ENCODE results near the gene ATP6V1F.
"Not testable (repeated sequence)": the region's sequence is repeated elsewhere in the genome, so short reads cannot be mapped to it uniquely, and the experiment has no call there.

Gene ATP6V1F

DNA sequence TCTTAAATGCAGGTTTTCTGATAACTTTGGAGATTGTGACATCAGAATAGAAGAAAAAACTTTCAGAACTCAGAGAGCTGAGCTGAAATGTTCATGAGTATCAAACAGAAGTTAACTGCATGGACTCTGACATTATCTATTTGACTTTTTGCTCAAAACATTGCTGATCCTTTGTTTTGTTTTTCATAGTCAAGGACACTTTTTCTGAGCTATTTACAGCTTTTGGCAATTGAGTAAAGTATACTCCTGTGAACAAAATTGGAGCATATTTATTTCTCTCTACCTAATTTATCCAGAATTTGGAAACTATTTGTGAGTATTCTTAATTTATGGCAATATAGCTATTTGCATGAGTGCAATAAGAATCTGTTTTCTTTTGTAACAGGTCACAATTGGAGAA lies 36.7 kb downstream of the ATP6V1F start:
- no peak for DNase-seq (ENCODE audit: low read depth in 2 of 3, low spot score in 1 of 3)

DNA sequence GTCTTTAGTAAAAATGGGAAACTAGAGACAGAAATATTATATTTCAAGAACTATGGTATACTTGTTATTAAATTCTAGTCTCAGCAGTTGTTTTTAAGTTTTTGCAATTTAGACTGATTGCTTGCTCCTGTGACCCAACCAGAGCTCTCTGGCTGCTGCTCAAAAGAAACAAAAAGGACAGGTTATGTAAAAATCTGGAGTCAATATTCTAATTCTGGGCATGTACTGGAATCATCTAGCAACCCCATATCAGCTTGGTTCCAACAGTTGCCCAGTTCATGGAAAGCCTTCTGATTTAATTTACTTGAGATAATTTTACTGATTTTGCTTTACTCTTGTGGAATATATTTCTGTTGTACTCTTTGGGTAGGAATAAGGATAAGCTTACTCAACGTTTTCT lies 37.6 kb downstream of the ATP6V1F start:
- no peak for DNase-seq (ENCODE audit: low read depth in 2 of 3, low spot score in 1 of 3)

DNA sequence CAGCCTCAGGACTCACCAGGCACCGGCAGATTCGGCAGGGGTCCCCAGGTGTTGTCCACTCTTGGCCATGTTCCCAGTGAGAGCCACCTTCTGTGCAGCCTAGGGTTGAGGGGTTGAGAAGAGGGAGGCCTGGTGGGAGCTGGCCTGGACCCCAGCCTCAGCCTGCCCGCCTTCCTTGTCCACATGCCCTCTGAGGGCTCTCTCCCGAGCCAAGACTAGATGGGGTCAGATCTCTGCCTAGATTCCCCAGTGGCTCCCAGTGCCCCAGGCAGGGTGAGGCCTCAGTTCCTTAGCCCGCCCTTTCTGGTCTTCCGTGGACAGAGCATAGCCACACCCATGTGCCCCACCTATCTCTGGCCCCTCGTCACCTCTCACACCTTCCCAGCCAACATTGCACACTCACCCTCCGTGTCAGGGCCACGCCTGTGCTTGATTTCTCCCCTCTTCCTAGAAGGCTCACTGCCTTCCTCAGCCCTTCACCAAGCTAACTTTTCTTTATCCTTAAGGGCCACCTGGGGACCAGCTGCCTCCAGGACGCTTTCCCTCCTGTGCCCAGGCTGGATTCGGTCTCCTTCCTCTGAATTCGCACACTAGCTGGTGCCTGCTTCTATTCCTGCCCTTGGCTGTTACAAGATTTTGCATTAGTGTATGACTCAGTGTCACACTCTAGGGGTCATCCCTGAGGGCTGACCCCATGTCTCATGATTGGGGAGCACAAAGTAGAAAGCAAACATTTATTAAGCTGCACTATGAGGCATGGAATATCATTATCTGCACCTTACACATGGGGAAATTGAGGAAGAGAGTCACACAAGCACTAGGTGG lies 40.3 kb downstream of the ATP6V1F start:
- DNase-seq (ENCODE audit: low read depth in 2 of 3, low spot score in 1 of 3) = no peak

DNA sequence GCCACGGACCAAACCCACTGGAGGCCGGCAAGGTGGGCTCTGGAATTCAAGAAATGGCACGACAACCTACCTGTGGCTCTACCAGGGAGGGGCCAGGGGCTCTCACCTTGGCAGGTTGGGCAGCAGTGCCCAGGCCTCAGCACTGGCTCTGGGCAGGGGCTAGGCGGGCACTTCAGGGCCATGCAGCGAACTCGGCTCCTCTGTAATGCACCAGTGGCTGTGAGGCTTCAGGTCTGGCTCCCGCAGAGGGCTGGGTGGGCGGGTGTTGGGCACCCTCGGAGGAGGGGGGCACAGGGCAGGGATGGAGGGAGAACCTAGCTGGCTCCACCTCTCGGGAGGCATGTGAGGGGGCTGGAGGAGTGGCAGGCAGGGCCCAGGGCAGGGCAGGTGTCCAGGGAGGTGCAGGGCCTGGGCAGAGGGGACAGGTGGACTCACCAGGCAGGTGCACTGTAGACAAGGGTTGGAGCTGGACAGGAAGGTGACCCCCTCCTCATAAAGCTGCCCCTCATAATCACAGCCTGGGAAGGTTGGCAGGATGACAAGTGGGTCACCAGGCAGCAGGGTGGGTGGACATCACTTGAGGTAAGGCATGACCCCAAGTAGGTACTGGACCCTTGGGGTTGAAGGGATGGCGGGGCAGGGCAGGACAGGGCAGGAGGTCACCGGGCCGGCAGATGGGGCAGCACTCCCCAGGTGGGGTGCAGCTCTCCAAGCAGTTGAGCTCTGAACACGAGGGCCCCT lies 41.1 kb downstream of the ATP6V1F start:
- no peak for DNase-seq (ENCODE audit: low read depth in 2 of 3, low spot score in 1 of 3)

DNA sequence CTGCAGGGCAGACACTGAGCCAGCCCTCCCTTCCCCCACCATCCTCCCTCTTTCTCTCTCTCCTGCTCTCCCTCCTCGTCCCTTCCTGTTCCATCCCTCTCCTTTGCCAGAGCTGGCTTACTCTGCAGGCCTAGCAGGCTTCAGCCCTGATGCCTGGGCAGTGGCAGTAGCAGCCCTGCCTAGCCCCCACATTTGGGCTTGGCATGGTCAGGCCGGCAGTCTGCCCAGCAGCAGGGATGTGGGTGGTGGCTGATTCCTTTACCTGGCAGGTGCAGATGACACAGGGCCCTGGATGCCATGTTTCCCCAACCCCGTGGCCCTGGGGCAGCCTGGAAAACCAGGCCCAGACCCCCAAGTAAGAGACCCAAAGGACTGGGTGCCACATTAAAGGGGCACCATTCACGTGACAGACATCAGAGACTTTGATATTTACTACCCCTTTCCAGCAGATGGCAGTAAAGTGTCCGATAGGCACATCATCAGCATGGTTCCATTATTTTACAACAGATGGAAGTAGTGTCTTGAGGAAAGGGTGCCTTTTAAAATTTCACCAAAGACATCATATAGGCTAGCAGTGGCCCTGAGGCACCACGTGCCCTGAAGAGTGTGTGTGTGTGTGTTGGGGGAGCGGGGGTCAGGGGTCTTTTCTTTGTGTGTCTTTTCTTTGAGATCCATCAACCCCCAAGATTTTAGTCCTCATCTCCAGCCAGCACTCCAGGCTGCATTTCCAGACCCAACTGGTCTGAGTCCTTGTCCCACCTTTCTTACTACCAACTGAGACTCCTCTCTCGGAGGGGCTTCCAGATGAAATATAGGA lies 41.9 kb downstream of the ATP6V1F start:
- peak in 1 of 3 donors; percentile 29 for DNase-seq (ENCODE audit: low read depth in 2 of 3, low spot score in 1 of 3)

DNA sequence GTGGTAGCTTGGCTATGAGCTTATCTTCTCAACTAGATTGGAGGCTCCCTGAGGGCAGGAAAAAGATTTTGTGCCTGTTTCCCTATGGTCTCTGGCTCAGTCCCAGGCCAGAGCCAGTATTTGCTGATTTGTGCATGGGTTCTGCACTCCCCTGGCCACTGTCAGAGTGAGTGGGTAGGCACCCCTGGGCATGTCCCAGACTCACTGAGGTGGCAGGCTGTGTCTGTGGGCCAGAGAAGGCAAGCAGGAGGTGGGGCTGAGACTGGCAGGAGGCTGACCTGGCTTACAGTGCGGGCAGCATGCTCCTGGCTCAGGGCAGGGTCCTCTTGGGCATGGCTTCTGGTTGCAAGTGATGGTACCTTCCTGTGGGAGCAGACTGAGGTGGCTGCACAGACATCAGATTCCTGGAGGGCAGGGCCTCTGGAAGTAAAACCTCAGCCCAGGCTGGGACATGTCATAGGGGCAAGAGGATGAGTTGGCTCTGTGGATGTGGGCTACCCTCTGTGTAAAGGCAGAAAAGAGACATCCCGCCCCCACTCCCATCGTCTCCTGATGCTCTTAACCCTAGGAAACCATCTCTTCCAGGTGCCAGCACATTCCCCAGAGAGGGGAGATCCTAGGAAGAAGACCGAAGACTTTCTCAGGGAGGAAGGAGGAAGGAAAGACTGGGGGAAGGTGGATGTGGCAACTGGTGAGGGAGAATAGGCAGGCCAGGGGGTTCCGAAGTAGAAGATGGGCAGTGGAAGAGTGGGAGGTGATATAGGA lies 43.5 kb downstream of the ATP6V1F start:
- no peak for DNase-seq (ENCODE audit: low read depth in 2 of 3, low spot score in 1 of 3)

DNA sequence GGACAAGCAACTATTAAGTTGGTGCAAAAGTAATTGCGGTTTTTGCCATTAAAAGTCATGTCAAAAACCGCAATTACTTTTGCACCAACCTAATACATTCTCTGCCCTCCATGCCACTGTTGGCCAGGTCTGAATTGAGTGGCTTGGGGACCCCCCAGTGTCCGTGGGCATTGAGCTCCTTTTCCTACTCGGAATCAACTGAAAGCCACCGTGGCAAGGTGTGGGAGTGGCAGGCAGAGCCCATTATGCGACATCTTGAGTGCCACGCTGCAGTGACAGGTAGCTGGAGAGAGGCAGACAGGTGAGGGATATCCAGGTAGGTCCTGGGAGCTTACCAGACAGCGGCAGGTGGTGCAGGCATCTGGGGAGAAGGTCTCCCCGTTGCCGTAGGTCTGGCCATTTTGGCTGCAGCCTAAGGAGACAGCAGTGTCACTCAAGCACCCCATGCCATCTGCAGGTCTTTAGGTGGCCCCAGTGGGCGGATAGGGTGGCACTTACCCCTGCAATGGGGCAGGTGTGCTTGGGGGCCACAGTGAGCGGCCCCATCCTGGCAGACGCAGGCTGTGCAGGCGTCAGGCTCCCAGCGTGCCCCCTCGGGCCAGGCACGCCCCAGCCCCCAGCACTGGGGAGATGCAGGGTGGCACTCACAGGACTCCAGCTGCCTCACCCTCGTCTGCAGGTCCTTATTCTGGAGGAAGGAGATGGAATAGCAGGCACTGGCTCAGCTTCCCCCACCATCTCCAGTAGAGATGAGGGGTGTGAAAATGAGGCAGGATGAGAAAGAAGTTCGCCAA lies 44.3 kb downstream of the ATP6V1F start:
- DNase-seq (ENCODE audit: low read depth in 2 of 3, low spot score in 1 of 3) = no peak

DNA sequence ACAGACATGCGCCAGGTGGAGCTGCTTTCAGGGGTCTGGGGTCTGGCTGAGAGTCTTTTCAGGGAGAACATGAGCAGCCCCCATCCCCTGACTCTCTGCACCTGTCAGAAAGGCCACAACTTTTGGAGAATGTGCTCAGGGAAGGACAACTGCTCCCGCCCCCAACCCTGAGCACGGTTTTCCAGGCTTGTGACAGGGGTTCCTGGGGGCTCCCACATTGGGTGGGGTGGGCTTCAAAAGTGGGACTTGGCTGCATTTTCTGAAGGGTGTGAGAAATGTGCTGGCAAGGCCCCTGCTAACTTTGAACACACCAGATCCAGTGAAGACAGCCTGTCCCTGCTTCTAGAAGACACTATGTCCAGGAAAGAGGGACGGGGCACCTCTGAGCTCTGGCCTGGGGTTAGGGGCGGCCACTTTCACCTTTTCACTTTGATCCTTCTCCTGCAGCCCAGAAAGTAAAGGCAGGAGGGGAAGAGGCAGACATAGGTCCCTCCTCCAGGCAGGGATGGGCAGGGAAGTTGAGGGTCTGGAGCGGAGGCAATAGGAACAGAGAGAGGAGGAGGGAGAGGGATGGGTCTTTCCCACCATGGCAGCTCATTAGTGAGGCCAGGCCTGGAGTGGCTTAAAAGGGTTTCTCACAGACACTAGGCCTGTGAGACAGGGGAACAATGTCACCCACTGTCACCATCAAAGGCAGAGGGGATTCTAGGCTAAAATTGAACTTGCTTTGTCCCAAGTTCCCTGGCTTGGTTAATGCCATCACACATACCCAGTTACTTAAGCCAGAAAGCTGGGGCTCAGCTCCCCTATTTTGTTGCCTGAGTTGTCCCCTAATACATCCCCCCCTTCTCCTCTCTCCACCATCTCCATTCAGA lies 46.3 kb downstream of the ATP6V1F start:
- no peak for DNase-seq (ENCODE audit: low read depth in 2 of 3, low spot score in 1 of 3)

DNA sequence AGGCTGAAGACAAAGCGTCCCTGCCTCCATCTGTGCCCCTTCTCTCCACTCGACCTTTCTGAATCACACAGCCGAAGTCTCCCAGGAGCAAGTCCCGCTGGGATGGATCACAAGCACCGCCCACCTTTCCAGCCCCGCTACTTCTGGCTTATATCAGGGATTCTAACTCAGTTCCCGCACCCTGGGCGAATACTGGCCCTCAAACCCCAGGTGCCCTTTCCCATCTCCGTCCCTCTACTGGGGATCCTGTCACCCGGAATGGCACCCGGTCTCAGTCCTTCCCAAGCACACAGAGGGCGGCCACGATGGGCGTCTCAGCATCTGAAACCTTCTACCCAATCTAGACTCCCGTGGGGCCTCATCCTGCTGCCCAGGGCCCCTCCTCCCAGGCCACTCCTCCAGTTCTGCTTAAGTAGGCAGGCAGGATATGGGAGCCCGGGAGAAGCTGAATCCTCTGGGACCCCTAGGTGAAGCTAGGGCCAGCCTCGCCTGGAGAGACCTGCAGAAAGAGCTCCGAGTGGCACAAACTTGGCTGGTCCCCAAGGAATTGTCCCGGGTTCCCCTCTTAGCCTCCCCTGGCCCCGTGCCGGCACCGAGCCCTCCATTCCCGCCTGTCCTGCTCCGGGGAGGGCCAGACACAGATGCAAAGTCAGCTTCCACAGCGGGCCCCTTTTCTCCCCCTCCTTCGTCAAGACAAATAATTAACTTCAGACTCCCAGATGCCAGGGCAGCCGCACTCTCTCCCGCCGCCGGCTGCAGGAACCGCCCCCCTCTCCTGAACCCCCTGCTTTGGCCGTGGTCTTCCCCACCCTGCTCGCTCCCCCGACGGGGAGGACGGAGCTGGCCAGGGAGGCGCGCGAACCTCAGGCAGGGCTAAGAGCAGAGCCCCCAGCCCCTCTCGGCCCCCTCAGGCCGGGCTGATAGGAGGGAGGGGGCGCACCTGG lies 47.2 kb downstream of the ATP6V1F start:
- DNase-seq (ENCODE audit: low read depth in 2 of 3, low spot score in 1 of 3) = no peak

DNA sequence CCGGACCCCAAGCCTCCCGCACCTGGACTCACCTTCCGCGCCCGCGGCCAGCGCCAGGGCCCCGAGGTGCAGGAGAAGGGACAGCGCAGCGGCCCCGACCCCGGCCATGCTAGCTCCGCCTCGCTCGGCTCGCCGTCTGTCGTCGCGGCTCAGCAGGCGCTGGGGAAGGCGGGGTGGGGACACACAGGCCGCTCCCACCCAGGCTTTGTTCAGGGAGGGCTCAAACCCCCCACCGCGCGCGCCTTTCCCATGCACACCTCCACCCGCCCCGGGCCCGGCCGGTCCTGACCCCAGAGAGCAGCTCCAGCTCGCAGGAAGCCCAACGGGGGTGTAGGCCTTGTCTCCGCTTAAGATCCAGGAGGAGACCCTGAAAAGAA lies 47.9 kb downstream of the ATP6V1F start, which contains the start of gene KCP:
KCP (minus strand) TSS at position 141 of the 377 bp plus-strand sequence; CDS start at position 108, 33 bp downstream.
- DNase-seq (ENCODE audit: low read depth in 2 of 3, low spot score in 1 of 3) = no peak

DNA sequence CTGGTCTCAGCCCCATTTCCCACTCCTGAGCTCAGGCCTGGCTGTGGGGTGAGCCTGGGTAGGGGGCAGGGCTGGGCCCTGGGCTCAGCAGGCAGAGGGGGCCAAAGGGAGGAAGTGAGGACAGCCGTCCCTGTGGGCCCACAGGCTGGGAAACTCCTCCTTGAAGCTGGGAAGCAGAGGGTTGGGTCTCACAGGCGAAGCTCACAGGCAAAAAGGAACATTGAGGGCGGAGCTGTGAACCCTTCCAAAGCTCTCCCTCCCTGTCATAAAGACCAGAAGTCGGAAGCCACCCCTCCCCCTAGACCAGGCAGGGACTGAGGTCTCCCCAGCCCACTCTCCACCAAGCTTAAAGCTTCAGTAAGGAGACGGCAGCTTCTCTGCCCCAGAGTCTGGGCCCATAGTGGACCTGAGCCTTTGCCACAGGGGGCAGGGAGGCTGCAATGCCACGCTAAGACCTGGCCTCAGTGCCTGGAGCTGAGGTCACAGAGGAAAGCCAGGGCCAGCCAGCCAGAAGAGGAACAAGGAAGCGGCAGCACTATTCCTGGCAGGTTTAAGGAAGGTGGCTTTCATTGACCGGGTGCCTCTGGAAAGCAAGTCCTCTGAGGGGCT lies 48.9 kb downstream of the ATP6V1F start:
- DNase-seq (ENCODE audit: low read depth in 2 of 3, low spot score in 1 of 3) = no peak

DNA sequence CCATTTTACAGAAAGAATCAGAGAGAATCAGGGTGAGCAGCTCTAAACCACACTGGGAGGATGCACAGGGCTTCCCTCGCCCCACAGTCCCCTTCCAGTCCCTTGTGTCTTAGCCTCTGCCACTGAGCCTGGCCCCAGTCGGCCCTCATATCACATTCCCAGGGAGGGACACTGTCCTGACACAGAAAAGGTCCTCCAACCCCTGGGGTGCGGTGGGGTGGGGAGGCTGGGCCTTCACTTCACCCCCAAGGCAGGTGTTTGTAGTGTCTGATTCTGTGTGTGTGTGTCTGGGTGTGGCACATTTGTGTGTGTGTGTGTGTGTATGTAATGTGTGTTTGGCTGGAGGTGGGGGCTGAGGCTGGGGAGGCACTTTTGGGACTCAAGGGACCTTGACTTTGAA lies 49.6 kb downstream of the ATP6V1F start:
- DNase-seq (ENCODE audit: low read depth in 2 of 3, low spot score in 1 of 3) = no peak

DNA sequence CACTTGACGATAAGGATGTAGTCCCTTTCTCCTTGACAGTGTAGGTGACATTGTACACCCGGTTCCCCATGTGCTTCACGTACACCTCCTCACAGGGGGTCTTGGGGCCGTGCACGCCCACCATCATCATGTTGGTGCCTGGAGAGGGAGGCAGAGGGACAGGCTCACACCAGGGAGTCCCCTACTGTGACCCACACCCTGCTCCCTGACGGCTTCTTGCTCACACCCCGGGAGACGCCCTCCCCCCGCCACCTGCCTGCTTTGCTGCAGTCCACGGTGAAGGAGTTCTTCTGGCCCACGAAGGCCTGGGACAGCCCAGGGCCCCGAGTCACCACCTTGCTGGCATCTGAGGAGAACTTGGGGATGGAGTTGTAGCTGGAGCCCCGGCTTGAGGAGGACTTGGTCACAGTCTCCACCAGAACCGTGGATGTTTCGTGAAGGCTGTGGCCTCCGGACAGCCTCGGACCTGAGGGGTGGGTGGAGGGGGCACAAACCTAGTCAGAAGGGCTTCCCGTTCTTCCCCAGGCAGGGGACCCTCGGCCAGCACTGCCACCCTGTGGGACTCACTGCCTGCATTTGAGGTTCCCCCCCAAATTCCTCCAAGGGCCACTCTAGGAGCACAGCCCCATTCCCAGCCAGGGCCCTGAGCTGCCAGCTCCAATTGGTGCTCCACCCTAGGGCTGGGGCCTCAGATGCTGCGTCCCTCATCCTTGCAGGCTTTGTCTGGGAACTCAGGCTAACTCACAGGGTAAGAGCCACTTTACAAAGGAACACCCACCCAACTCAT lies 50.2 kb downstream of the ATP6V1F start:
- DNase-seq (ENCODE audit: low read depth in 2 of 3, low spot score in 1 of 3) = not testable (repeated sequence)

DNA sequence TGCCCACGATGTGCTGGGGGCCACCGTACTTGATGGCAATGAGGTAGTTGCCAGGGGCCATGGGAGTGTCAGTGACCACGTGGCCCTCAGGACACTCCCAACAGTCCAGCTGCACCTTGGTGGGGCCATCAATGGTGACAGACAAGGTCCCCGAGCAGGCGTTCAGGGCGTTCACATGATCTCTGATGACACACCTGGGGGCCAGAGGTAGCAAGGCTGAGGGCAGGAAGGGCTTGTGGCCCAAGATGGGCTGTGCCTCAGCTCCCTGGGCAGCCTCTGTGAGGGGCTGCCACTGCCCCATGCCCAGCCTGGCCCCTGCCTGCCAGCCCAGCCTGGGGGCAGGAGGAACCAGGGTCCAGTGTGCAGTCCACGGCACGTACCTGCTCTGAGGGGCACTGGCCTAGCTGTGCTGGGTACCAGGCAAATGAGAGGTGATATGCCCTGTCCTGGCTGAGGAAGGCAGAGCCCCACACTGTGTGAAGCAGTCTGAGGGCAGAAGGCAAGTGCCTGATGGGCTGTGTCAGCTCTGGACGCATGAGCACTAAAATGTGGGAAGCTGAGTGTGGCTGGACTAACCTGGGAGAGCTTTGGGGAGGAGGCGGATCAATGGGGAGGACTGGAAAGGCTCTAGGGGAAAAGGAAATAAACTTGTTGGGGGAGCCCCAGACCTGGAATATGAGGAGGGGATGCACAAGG lies 51.4 kb downstream of the ATP6V1F start:
- DNase-seq (ENCODE audit: low read depth in 2 of 3, low spot score in 1 of 3) = no peak

DNA sequence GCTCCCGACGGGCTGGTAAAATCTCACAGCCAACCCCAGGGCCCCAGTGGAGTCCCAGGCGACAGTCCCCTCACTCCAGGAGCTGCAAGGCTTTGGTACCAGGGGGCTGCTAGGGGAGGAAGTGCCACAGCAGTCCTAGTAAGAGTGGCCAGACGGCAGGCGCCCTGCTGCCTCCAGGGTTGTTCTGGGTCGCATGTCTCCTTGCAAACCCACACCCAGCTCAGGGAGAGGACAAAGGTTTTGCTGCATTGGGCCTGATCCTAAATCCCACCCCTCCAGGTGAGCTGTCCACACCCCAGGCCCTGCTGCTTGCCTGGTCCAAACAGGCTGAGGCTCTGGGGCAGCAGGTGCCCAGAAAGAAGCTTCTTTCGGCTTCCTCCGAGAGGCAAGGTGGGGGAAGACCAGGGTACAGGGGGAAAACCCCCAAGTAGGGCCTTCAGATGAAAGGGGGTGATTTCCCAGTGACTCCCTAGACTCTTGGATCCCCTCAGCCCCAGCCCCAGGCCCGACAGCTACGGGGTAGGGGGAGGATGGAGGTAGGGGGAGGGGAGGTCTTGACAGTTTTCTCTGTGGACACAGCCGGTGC lies 52.0 kb downstream of the ATP6V1F start:
- no peak for DNase-seq (ENCODE audit: low read depth in 2 of 3, low spot score in 1 of 3)

All from stimulated activated CD4-positive, alpha-beta T cell treated with anti-CD3 and anti-CD28 coated beads, Interleukin-12 subunit alpha, Interleukin-12 subunit beta, amount 100 ng/mL, for 48 hours (primary cell).